GM19099 (cell line): ENCODE results near the gene SERTAD2.

ENCODE experiments used
- POLR2A ChIP-seq: IDR thresholded peaks from 3 replicates; pipeline ENCODE4 v1.6.1; 2011; ENCODE audit warnings: low read depth; ENCODE audit not compliant: insufficient read length; ENCODE audit errors: extremely low read depth

Gene SERTAD2, protein sequence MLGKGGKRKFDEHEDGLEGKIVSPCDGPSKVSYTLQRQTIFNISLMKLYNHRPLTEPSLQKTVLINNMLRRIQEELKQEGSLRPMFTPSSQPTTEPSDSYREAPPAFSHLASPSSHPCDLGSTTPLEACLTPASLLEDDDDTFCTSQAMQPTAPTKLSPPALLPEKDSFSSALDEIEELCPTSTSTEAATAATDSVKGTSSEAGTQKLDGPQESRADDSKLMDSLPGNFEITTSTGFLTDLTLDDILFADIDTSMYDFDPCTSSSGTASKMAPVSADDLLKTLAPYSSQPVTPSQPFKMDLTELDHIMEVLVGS

GRCh38 chr2:64653109-64654062 is at the start of gene SERTAD2:
SERTAD2 (minus strand) TSS chr2:64653913; CDS start chr2:64636871, 17,042 bp downstream.
- TF ChIP-seq POLR2A = peak; percentile 92

GRCh38 chr2:64700133-64700809 is 46.6 kb upstream of the SERTAD2 start:
- TF ChIP-seq POLR2A = no peak

DNA sequence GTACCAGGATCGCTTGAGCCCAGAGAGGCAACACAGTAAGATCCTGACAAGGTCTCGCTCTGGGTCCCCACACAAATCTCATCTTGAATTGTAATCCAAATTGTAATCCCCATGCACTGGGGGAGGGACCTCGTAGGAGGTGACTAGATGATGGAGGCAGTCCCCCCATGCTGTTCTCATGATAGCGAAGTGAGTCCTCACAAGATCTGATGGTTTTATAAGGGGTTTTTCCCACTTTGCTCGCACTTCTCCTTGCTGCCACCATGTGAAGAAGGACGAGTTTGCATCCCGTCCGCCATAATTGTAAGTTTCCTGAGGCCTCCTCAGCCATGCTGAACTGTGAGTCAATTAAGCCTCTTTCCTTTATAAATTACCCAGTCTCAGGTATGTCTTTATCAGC is 46.0 kb upstream of the SERTAD2 start:
- TF ChIP-seq POLR2A = peak; percentile 24

DNA sequence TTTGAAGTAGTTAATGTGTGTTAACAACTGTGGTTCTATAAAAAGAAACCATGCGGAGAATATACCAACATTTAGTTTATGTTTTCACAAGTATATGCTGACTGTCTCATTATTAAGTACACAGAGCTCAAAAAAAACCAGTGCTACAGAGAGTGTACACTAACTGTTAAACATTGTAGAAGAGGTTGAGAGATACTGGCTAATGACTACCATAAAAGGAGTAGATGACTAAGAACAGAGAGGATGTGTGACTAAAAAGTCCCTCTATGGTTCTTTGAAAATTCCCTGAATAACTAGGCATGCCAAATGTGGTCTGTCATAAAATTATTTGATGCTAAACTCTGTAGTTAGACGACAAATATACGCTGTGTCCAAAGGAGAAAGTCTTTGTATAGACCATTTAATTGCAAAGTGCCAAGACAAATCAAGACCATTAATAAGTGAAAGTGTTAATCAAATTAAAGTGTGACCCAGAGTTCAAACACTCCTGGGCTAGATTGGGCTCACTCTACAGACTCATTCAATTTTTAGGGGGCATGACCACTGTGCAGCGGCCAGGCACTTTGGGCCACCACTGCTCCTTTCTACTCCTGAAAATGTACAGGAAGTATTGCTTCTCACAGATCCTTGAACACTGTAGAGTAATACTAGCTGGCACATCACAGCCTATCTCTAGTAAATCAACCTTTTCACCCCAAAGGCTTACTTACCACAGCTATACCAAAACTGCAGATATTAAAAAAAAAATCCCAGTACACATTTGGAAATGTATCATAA is 45.1 kb upstream of the SERTAD2 start:
- TF ChIP-seq POLR2A = no peak

DNA sequence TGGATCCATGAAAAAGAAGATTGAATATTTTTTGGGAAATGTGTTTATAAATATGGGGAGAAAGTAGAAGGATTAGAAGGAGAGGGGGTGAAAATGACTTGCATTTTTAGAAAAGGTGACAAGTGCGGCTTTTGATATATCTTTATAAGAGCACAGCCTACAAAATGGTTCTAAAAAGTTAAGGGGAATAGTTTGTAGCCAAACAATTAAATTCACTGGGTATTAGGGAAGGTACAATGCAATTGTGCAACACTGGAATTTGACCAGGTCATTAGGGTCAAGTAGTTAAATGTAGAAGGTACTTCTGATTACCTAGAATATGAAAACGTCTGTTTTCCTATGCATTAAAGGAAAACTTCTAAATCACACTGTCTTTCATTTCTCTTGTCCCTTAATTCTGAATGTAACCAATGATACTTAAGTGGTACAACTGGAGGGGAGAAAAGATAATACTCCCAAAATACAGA is 44.5 kb upstream of the SERTAD2 start:
- no peak for TF ChIP-seq POLR2A

GRCh38 chr2:64697297-64698176 is 43.8 kb upstream of the SERTAD2 start:
- no peak for TF ChIP-seq POLR2A

DNA sequence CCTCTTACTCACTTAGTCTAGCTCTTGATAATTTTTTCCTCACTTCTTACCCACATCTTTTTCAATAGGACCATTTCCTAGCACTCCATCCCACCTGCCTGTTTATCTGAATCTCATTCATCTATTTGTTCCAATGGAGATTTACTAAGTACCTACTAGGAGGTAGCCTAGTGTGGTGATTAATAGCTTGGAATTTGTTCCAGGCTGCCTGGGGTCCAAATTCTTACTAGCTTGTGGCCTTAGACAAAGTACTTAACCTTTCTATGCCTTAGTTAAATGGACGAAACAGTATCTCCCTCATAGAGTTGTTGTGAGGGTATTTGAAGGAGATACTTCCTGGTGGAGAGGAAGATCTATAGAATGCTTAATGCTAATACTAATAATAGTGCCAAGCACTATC is 42.9 kb upstream of the SERTAD2 start:
- no peak for TF ChIP-seq POLR2A

DNA sequence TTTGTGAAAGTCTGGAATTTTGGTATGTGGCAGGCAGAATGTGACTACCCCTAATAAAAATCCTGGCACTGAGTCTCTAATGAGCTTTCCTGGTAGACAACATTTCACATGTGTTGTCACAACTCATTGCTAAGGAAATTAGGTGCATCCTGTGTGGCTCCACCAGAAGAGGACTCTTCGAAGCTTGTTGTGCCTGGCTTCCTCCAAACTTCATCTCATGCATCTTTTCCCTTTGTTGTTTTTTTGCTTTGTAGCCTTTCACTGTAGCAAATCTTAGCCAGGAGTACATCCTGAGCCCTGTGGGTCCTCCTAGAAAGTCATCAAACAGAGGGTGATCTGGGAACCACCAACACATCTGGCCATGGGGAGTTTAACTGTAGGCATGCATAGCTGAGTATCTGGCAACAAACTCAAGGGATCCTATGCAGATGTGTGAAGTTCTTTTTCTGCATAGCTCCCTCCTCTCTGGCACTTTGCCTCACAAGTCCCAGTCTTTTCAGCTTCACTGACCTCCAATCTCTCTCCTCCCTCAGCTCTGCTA is 42.1 kb upstream of the SERTAD2 start:
- TF ChIP-seq POLR2A = no peak

DNA sequence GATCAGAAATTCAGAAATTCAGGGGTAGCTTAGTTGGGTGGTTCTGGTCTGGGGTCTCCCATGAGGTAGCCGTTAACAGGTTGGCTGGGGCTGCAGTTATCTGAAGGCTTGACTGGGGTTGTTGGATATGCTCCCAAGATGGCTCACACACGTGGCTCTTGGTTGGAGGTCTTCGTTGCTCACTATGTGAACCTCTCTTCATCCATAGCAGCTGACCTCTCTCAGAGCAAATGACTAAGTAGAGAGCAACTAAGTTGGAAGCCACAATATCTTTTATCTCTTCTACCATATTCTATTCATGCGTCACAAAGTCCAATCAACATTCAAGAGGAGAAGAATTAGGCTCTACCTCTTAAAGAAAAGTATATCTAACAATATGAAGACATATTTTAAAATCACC is 38.7 kb upstream of the SERTAD2 start:
- no peak for TF ChIP-seq POLR2A

DNA sequence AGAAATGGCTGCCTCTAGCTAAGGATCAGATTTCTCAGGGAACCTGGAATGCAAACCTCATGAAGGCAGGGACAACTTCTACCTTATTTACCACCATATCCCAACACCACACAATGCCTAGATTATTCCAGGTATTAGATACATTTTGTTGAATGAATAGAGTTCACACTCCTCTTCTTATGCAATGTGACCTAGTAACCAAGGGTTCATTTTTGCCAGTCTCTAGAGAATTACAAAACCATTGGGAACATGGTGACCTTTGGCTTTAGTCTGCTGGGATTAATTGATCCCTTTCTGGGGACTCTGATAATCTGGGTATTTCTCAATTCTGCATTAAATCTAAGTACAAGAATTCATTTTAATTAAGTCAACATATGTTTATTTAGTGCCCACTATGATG is 35.2 kb upstream of the SERTAD2 start:
- no peak for TF ChIP-seq POLR2A

DNA sequence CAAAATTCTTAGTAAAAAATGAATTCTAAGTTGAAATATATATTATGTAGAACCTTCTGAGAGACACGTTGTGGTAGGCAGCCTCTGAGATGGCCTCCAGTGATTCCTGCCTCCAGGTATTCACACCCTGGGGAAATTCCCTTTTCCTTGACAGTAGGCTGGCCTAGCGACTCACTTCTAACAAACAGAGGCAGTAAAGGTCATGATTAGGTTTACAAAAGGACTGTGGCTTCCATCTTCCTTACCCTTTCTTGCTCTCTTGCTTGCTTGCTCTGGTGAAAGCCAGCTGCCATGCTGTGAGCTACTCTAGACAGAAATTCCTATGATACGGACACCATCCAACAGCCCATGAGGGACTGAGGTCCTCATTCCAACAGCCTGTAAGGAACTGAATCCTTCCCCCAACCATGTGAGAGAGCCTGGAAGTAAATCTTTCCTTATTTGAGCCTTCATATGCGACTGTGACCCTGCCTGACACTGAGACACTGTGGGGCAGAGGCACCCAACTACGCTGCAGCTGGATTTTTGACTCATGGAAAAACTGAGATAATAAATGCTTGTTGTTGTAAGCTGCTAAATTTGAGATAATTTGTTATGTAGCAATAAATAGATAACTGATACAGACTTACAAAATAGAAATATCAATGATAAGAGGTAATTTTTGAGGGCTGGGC is 32.7 kb upstream of the SERTAD2 start:
- no peak for TF ChIP-seq POLR2A

DNA sequence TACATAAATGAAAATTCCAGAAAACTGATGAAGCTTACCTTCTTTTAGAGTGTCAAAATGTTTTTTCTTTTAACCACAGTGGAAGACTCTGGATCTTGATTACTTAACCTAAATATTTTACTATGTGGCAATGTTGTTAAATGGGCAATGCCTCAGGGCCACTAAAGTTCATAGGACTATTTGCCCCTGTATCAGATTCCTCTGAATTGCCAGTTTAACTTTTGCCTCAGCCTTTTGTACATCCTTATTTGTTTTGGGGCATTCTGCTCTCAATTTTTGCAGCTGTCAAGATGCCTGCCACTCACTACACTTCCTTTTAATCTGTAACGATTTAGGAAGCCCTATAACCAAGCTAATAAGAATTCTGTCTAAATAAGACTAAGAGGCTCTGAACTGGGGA is 31.7 kb upstream of the SERTAD2 start:
- TF ChIP-seq POLR2A = no peak

DNA sequence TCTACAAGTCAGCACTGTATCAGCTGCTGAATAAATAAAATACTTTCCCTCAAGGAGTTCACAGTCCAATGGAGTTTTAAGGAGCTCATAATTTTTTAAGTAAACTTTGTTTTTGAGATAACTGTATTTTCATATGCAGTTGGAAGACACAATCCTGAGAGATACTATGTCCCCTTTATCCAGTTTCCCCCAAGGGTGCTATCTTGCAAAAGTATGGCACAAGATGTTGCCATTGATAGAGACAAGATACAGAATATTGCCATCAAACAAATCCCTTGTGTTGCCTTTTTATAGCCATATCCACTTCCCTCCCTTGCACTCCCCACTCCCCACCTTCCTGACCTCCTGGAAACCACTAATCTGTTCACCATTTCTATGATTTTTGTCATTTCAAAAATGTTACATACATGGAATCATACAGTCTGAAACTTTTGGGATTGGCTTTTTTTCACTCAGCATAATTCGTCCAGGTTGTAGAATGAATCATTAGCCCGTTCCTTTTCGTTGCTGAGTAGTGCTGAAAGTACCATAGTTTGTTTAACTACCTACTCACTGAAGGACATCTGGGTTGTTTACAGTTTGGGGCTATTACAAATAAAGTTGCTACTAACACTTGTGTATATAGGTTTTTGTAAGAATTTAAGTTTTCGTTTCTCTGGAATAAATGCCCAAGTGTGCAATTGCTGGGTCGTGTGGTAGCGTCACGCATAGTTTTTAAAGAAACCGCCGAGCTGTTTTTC is 30.2 kb upstream of the SERTAD2 start:
- TF ChIP-seq POLR2A = no peak
